Left lung (tissue), 10 donors: ENCODE data around the gene HSP90B1. TPM values are rescaled to one million over a fixed set of nuclear protein-coding genes. Genes with fewer than 3 reads are reported as not detected.

ENCODE experiments used
- ATAC-seq: fragments of 200-7000 bp; cut with Tn5 transposase; one replicate; pipeline ENCODE4 v1.9.1; 2020; ENCODE audit warnings: moderate library complexity
- DNase-seq, 4 donors: peaks; one replicate each; pipeline ENCODE4 v3.0.0-alpha.2; 2013 to 2020
- H3K27ac ChIP-seq, 2 donors: fragments of 200-600 bp; sonication (generic) in 1 of 2; one replicate each; pipeline versions ENCODE4 v1.5.0 to v1.8.0; 2020 to 2021
- H3K27me3 ChIP-seq, 2 donors: fragments of 200-600 bp; sonication (generic) in 1 of 2; one replicate each; pipeline versions ENCODE4 v1.5.0 to v1.8.0; 2020 to 2021
- H3K36me3 ChIP-seq, 2 donors: fragments of 200-600 bp; sonication (generic) in 1 of 2; one replicate each; pipeline versions ENCODE4 v1.5.0 to v1.8.0; 2020 to 2021
- H3K4me1 ChIP-seq, 2 donors: fragments of 200-600 bp; one replicate each; pipeline ENCODE4 v1.8.0; 2021
- H3K4me3 ChIP-seq, 2 donors: fragments of 200-600 bp; sonication (generic) in 1 of 2; one replicate each; pipeline versions ENCODE4 v1.5.0 to v1.8.0; 2020 to 2021; ENCODE audit warnings: mild to moderate bottlenecking in 1 of 2
- H3K9me3 ChIP-seq, 2 donors: fragments of 200-600 bp; sonication (generic) in 1 of 2; one replicate each; pipeline versions ENCODE4 v1.5.0 to v1.8.0; 2020 to 2021
- CTCF ChIP-seq, 2 donors: fragments of 200-600 bp; sonication (generic) in 1 of 2; IDR thresholded peaks; one replicate each; pipeline versions ENCODE4 v1.5.0 to v1.8.0; 2021; ENCODE audit warnings: antibody characterized with exemption in 2 of 2
- intact Hi-C, 2 donors: fragments of 100-400 bp; cut with DNase I; formaldehyde crosslinking; loops; one replicate each; pipeline versions ENCODE4 v1.11.2 to v1.14.2; 2022
- polyA plus RNA-seq, 6 donors: library from polyadenylated mRNA; unstranded; fragments of 120-200 nt; gene quantifications; one replicate each; pipeline ENCODE4 v1.2.1, GENCODE V29; 2013; ENCODE audit not compliant: insufficient read length in 6 of 6
- total RNA-seq, 2 donors: library from RNA; stranded (reverse); fragmentation: NEBNext Ultra II Directional; extraction: Animal tissue kit (Norgen Biotek cat#: 25700); gene quantifications; one replicate each; pipeline ENCODE4 v1.2.1, GENCODE V29; 2021
- donor health status: DM: no; HTN: yes; CAD: no.
- donor health status: DM: no; HTN: no; CAD: no.

Gene HSP90B1
- total and polyA plus RNA-seq, 8 donors, result 679 to 1,097 (median 761) TPM

- Histone ChIP-seq H3K4me3 (no peak overlapping the region), H3K27ac (no peak overlapping the region), H3K36me3 (no peaks in the 10 kb centered on the region), H3K27me3 (no peaks in the 10 kb centered on the region), H3K9me3 (no peaks in the 10 kb centered on the region), H3K4me1 (no peaks in the 10 kb centered on the region)
- intact Hi-C loops, result no loop called here
- TF ChIP-seq CTCF (IDR thresholded peaks at IDR 0.05), result no peak
- no peak for ATAC-seq
- peak in 1 of 4 donors; percentile 10 for DNase-seq
Measured at GRCh38 chr12:103997286-103997900, 67.2 kb downstream of the HSP90B1 start.

Other genes starting within 250 kb of the HSP90B1 start
- 1 to 10 TPM; 7.5 to 8.9 TPM for gene NT5DC3, start 89.2 kb upstream of the HSP90B1 start, total RNA-seq
- gene NT5DC3, start 89.2 kb upstream of the HSP90B1 start, polyA plus RNA-seq, result 1 to 10 TPM; 5.2 to 8.6 (median 7.2) TPM
- 10 to 100 TPM; 20.5 to 21.0 TPM for gene TDG, start 35.5 kb downstream of the HSP90B1 start, total RNA-seq
- 10 to 100 TPM; 48.2 to 61.2 (median 51.0) TPM for gene TDG, start 35.5 kb downstream of the HSP90B1 start, polyA plus RNA-seq
- 10 to 100 TPM in 1 of 2 donors, 1 to 10 TPM in 1; 7.5 to 19.2 TPM for gene GLT8D2, start 119.8 kb downstream of the HSP90B1 start, total RNA-seq
- gene GLT8D2, start 119.8 kb downstream of the HSP90B1 start, polyA plus RNA-seq, result 10 to 100 TPM; 23.1 to 34.6 (median 27.9) TPM
- gene HCFC2, start 134.1 kb downstream of the HSP90B1 start, total RNA-seq, result 10 to 100 TPM; 16.7 to 18.1 TPM
- 10 to 100 TPM; 21.2 to 26.8 (median 26.0) TPM for gene HCFC2, start 134.1 kb downstream of the HSP90B1 start, polyA plus RNA-seq
- 10 to 100 TPM; 25.0 to 29.8 TPM for gene NFYB, start 207.8 kb downstream of the HSP90B1 start, total RNA-seq
- 10 to 100 TPM; 75.6 to 93.6 (median 85.9) TPM for gene NFYB, start 207.8 kb downstream of the HSP90B1 start, polyA plus RNA-seq